Measurements from ENCODE around the gene IP6K3.
A peak's percentile ranks its signal among the peaks of the same experiment; 100 is the strongest.

IP6K3 gene

GRCh38 chr6:33777398-33778388 lies 31.0 kb upstream of the IP6K3 start:
- DNase-seq: no peak

- DNase-seq: no peak
Measured at GRCh38 chr6:33776764-33777163, 30.1 kb upstream of the IP6K3 start.

- DNase-seq: no peak
Measured at GRCh38 chr6:33776186-33776585, 29.5 kb upstream of the IP6K3 start.

- no peak for DNase-seq
Measured at GRCh38 chr6:33774774-33775173, 28.1 kb upstream of the IP6K3 start.

- DNase-seq: no peak
Measured at GRCh38 chr6:33772902-33773472, 26.3 kb upstream of the IP6K3 start.

GRCh38 chr6:33772082-33772830 lies 25.6 kb upstream of the IP6K3 start:
- DNase-seq: no peak

GRCh38 chr6:33771146-33772081 lies 24.7 kb upstream of the IP6K3 start:
- peak; percentile 59 for DNase-seq

GRCh38 chr6:33770833-33771145 lies 24.1 kb upstream of the IP6K3 start:
- DNase-seq: no peak

- DNase-seq: no peak
Measured at GRCh38 chr6:33770124-33770832, 23.6 kb upstream of the IP6K3 start.

GRCh38 chr6:33769248-33769821 lies 22.6 kb upstream of the IP6K3 start:
- DNase-seq: no peak

- peak; percentile 80 for DNase-seq
Measured at GRCh38 chr6:33768644-33769120, 22.0 kb upstream of the IP6K3 start.

- DNase-seq: no peak
Measured at GRCh38 chr6:33766921-33767907, 20.5 kb upstream of the IP6K3 start.

- no peak for DNase-seq
Measured at GRCh38 chr6:33765368-33765767, 18.7 kb upstream of the IP6K3 start.

GRCh38 chr6:33764036-33764435 lies 17.3 kb upstream of the IP6K3 start:
- no peak for DNase-seq

GRCh38 chr6:33763483-33763882 lies 16.8 kb upstream of the IP6K3 start:
- no peak for DNase-seq

GRCh38 chr6:33762713-33763112 lies 16.0 kb upstream of the IP6K3 start:
- DNase-seq: no peak

GRCh38 chr6:33761922-33762629 lies 15.4 kb upstream of the IP6K3 start:
- peak; percentile 43 for DNase-seq

- DNase-seq: no peak
Measured at GRCh38 chr6:33761581-33761921, 14.8 kb upstream of the IP6K3 start.

GRCh38 chr6:33759887-33760629 lies 13.4 kb upstream of the IP6K3 start:
- DNase-seq: no peak

Data from stimulated activated CD4-positive, alpha-beta T cell treated with anti-CD3 and anti-CD28 coated beads, Interleukin-4, amount 100 ng/mL, for 24 hours (primary cell).